SKM-1 (cell line): Measurements from ENCODE around the gene MRFAP1.

Source experiments
- DNase-seq: peaks from one replicate; lab custom pipeline; 2025; ENCODE audit not compliant: unreplicated experiment; lab: John Stamatoyannopoulos, UW

The MRFAP1 gene

DNA sequence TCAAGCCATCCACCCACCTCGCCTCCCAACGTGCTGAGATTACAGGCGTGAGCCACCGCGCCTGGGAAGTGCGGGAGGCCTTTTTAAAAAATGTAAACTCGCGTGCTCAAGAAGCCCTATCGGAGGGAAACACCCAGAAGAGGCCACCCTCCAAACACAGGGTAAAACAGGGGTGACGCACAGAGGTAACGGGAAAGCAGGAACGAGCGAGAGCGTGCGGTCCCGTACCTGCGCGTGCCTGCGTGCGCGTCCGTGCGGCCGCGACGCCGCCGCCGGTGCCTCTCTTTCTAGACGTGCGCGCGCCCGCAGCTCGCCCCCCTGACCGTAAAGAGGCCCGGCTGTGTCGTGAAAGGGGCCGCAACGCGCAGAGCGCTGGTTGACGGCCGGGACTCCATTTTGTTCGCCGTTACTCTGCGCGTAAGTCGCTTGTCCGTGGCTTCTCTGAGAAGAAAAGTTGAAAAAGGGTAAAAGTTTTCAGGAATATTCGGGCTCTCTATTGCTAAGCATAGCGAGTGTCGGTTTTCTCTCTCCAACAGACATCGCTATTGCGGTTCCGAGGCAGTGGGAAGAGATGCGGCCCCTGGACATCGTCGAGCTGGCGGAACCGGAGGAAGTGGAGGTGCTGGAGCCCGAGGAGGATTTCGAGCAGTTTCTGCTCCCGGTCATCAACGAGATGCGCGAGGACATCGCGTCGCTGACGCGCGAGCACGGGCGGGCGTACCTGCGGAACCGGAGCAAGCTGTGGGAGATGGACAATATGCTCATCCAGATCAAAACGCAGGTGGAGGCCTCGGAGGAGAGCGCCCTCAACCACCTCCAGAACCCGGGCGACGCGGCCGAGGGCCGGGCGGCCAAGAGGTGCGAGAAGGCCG, at the start of gene MRFAP1:
MRFAP1 (plus strand) TSS at position 394 of the 872 bp plus-strand sequence; CDS start at position 572, 178 bp downstream.
- peak; percentile 95 for DNase-seq

DNA sequence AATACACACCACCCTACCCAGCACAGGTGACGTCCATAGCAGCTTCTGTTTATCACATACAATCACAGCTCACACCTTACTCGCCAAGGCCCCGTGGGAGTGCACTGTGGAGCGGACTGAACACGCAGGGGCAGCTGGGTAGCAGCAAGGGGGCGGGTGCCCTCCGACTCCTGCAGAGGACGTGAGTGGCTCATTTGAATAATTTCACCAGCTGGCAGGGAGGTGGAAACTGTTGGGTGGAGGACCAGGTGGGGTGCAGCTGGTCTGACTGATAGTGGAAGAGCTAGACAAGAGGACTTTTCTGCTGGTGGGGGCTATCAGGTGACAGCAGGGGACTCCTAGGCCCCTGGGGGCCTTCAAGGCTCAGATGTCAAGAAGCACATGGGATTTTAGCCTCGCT, 49.2 kb upstream of the MRFAP1 start:
- no peak for DNase-seq

DNA sequence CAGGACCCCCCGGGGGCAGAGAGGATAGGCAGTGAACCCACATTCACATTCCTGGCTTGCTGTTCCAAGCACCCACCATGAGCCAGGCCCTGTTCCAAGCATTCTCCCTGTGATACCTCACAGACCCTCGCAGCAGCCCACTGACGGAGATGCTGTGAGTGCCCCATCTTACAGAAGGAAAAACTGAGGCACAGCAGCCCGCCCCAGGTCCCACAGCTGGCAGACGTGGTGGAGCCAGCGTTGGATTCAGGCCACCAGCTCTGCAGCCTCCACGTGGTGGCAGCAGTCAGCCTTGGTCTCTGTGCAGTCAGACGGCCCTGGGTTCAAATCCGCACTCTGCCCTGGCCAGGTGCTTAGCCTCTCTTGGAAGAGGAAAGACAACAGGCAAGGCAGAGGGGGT, 48.7 kb upstream of the MRFAP1 start:
- no peak for DNase-seq

DNA sequence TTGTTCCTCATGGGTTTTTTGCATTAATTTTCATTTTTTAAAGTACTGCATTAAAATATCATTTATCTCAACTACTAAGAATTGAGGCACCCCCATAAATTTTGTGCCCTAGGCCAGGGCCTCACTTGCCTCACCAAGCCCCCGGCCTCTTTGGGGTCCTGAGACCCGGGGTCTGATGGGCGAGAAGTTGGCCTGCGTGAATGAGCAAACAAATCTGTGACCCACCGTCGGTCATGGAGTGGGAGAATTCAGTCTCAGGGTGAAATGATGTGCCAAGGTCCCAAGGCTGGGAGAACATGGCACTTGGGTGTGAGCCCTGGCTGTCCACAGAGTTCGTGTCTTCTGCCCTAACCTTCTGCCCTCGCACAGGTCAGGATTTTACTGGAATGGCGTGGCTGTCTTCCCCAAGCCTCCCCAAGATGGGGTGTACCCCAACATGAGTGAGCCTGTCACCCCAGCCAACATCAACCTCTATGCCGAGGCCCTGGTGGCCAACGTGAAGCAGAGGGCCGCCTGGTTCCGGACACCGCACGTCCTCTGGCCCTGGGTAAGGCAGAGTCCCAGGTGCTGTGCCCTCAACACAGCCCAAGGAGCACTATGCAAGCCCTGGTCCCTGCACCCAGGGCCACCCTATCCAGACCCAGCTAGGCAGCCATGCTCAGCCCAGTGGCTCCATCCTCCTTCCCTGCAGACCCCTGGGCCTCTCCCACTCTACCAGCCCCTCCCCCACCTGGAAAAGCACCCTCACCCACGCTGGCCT, 47.5 kb upstream of the MRFAP1 start:
- no peak for DNase-seq

DNA sequence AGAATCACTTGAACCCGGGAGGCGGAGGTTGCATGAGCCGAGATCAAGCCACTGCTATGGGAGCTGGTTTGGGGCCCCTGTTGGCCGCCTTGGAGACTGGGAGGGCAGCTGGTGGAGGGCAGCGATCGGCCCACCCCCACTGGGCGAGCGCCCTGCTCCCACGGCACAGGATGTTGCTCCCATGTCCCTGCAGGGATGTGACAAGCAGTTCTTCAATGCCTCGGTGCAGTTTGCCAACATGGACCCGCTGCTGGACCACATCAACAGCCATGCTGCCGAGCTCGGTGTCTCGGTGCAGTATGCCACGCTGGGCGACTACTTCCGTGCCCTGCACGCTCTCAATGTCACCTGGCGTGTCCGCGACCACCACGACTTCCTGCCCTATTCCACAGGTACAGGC, 46.1 kb upstream of the MRFAP1 start:
- DNase-seq = no peak

DNA sequence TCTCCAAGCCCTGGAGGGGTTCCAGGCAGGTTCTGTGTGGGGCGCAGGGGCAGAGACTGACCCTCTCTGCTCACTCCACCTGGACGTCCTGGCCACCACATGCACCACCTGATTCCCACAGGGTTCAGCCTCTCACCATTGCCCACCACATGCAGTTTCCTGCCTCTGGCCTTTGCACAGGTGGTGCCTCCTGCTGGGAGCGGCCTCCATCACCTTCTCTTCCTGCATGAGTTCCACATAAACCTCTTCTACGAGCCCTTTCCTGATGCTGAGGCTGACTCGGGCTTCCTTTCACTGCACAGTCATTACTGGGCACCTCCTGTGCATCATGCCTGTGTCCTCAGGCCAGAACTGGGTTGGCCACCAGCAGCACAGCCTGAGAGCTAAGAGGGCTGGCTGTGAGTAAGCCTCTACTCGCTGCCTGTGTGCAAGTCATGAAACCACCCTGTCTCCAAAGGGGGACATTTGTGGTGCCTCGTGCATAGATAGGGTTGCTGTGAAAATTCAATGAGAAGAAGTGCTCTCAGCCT, 45.6 kb upstream of the MRFAP1 start:
- DNase-seq = no peak

DNA sequence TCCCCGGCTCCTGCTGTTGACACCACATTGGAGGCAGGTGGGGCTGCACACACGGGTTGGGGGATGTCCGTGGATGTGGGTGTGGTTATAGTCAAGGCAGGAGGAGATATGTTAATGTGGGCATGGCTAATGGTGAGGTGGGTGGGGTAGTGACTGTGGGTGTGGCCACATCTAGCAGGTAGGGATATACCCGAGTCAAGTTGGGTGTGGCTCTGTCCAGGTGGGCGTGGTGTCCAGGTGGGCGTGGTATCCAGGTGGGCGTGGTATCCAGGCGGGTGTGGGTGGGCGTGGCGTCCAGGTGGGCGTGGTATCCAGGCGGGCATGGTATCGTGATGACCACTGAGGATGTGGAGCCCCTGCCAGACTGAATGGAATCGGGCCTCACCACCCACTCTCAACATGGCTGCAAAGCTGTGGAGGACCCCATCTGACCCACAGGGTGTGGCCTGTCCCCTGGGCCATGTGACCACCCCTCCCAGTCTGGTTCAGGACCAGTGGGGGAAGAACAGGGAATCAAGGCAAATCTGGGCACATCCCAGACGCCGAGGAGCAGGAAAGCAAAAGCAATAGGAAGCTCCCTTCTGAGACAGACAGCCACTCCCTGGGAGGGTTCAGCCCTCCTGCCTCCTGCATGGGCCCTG, 44.5 kb upstream of the MRFAP1 start:
- no peak for DNase-seq

DNA sequence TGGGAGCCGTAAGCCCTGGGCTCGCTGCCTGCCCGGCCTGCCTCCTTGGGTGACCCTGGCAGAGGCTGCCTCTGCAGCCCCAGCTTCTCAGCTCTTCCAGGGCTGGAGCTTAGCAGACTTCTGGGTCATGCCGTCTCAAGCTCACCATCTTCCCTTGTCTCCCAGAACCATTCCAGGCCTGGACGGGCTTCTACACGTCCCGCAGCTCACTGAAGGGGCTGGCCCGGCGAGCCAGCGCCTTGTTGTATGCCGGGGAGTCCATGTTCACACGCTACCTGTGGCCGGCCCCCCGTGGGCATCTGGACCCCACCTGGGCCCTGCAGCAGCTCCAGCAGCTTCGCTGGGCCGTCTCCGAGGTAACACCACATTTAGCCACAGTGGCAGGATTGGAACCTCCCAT, 43.5 kb upstream of the MRFAP1 start:
- no peak for DNase-seq

DNA sequence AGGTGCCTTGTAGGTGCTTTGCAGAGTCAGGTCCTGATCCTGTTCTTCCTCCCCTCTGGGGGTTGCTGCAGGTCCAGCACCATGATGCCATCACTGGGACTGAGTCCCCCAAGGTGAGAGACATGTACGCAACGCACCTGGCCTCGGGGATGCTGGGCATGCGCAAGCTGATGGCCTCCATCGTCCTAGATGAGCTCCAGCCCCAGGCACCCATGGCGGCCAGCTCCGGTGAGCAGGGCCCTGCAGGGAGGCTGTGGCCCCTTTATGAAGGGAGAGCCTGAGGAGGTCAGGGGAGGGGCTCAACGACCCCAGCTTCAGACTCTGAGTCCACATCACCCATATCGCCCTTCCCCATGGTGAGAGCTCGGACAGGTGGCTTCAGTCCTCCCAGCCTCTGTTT, 42.4 kb upstream of the MRFAP1 start:
- DNase-seq = no peak

DNA sequence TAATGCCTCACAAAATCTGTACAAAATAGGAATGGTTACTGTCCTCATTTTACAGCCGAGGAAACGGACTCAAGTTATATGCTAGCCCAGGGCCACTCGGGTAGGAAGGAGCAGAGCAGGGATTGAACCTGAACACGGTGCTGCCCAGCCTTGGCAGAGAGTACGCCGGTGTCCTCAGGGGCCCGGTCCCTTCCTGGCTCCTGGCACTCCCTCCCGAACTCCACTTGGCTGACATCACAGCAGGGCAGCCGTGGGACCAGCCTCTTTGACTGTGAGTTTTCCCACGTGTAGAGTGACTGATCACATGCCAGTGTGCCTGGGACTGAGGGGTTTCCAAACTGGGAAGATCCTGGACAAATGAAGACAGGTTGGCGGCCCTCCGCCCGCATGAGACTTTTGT, 41.8 kb upstream of the MRFAP1 start:
- no peak for DNase-seq

DNA sequence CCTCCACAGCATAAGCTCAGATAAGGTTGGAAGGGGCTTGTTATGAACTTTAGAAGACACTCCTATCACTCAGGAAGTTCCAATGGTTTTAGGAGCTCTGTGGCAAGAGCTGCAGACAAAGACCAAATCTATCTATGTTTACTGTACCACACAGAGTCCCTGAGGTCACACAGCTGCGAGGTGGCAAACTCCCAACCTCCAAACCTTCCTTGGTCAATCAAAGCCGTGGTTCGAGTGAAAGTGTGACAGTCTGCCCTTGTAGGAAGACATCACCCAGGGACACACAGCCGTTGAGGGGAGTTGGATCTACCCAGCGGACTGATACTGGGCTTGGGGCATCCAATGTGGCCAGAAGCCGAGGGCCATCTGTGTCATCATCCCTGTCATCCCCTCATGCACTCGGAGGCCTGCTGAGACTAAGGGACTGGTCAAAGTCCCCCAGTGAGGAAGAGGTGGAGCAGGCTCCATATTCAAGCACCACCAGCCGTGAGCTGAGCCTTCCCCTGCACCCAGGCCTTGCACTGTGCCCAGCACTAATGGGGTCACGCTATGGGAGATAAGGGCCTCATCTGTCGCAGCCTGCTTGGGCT, 38.7 kb upstream of the MRFAP1 start:
- DNase-seq = no peak

DNA sequence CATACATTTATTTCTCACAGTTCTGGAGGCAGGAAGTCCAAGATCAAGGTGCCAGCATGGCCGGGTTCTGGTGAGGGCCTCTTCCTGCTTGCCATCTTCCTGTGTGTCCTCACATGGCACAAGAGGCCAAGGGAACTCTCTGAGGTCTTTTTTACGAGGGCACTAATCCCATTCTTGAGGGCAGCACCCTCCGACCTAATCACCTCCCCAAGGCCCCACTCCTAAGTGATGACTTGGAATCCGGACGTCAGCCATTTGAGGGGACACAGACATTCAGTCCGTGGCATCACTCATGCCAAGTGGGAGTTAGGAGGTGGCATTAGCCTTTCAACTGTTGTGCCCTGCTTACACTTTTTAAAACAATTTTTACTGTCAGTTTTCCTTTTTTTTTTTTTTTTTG, 38.2 kb upstream of the MRFAP1 start:
- DNase-seq = no peak

DNA sequence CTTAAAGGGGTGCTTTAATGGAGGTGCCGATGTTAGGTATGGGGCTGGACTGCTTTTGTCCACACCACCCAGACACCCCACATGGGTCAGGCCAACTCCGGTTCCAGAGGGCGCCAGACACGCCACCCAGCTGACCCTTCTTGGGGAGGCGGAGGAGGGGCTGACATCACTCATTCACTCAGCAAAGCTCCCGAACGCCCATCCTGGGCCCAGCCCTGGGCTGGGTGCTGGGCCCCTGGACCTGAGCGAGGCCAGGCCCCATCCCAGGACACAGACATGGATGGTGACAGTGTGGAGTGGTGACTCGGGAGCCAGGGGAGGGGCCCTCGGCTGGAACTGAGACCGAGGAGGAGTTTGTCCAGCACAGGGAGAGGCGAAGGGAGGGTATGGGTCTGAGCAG, 37.4 kb upstream of the MRFAP1 start:
- no peak for DNase-seq

DNA sequence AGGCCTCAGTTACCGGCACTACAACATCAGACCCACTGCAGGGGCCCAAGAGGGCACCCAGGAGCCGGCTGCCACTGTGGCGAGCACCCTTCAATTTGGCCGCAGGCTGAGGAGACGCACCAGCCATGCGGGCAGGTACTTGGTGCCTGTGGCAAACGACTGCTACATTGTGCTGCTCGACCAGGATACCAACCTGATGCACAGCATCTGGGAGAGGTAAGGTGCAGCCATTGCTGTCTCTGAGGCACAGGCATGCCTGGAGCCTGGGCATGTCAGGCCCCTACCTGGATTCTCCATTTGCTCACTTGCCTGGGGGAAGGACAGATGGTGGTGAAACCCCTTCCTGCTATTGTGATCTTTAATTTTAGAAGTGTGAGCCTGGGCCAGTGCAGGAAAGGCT, 35.4 kb upstream of the MRFAP1 start:
- DNase-seq = no peak

DNA sequence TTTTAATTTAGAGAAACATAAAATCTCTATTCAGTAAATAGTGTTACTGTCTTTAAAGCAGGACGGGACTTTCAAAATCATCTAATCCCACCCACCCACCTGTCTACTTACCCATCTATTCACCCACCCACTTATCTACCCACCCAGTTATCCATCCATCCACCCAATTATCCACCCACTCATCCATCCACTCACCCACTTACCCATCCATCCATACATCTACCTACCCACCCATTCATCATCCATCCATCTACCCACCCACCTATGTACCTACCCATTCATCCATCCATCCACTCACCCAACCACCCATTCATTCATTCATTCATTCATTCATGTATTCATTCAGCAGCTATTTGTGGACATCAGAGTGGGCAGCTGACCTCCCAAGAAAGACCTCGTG, 34.9 kb upstream of the MRFAP1 start:
- DNase-seq = no peak

DNA sequence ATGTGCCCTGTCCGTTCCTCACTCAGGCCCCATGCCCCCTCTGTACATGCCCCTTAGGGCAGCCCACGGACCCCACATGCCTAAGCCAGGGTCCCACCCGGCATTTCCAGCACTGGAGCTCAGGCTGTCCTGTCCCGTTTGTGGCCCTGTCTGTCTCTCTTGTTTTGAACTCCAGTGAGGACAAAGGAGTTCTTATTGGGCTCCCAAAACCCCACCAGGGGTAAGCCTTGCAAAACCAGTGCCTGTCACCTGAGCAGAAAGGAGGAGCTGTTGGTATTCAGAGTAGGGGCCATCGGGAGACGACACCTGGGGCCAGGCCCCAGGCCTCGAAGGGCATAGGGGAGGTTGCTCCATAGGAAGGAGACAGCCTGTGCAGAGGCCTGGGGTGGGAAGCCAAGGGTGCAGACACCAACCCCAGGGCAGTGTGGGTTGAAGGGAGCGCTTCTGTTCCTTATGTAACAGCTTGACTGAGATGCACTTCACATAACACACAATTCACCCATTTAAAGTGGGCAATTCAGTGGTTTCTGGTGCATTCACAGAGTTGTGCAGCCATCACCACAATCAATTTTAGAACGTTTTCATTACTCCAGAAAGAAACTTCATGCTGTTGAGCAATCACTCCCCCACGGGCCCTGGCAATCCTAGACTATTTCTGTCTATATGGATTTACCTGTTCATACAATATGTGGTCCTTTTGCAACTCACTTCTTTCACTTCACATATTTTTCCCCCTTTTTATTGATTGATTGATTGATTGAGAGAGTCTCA, 33.8 kb upstream of the MRFAP1 start:
- no peak for DNase-seq

DNA sequence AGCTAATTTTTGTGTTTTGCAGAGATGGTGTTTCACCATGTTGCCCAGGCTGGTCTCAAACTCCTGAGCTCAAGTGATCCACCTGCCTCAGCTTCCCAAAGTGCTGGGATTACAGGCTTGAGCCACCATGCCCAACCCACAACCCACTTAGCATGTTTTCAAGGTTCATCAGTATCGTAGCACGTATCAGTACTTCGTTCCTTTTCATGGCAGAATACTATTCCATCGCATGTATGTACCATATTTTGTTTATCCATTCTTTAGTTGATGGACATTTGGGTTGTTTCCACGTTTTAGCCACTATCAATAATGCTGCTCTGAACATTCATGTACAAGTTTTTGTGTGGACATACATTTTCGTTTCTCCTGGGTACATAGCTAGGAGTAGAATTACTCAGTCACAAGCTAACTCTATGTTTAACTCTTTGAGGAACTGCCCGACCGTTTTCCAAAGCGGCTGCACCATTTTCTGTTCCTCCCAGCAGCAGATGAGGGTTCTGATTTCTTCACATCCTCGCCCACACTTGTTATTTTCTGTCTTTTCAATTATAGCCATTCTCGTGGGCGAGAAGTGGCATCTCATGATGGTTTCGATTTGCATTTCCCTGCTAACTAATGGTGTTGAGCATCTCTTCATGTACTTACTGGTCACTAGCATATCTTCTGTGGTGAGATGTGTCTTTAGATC, 33.0 kb upstream of the MRFAP1 start:
- no peak for DNase-seq

DNA sequence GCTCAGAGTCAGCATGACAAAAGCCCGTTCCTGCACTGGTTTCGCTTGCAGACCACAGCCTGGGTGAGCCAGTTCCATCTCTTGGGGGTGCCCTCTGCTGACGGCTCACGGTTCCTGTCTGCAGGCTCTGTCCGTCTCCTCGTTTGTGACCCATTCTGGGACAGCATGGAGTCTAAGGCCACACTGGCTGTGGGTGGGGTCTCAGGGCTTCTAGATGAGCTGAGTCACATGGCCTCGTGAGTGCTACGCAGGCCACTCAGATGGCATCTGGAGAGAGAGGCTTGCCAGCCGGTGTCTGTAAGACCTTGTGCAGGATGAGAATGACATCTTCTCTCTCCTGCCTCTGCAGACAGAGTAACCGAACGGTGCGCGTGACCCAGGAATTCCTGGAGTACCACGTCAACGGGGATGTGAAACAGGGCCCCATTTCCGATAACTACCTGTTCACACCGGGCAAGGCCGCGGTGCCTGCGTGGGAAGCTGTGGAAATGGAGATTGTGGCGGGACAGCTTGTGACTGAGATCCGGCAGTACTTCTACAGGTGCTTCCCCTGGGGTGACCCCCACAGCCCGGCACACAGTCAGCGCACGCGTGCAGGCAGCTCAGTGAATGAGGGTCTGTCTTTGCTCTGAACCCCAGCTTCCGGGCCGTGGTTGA, 31.6 kb upstream of the MRFAP1 start:
- no peak for DNase-seq

DNA sequence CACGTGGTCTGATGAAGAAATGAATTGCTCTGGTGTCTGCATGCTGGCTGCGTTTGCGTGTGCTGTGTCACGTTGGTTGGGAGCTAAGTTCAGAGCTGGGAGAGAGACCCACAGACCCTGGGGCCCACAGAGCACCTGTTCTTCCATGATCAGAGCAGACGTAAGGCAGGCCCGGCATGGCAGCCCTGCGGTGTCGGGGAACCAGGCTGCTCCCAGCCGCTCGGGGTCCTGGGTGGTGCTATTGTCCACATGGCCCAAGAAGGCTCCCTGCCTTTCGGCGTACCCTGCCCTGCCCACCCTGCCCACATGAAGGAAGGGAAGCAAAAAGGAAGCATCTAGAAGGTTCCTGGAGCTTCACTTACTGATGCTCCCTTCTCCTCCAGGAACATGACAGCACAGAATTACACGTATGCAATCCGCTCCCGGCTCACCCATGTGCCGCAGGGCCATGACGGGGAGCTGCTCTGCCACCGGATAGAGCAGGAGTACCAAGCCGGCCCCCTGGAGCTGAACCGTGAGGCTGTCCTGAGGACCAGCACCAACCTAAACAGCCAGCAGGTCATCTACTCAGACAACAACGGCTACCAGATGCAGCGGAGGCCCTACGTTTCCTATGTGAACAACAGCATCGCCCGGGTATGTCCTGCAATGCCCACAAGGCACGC, 30.9 kb upstream of the MRFAP1 start:
- no peak for DNase-seq
